PC-9 (cell line): ENCODE results near the gene ALG1.
A peak's percentile ranks its signal among the peaks of the same experiment; 100 is the strongest.

ENCODE experiments used
- CTCF ChIP-seq: fragments of 200-600 bp; sonication (generic); conservative IDR thresholded peaks from 2 replicates; pipeline ENCODE4 v1.6.1; 2017; ENCODE audit warnings: mixed run types, antibody characterized with exemption, mild to moderate bottlenecking, moderate library complexity
- EZH2 ChIP-seq: fragments of 200-600 bp; sonication (generic); IDR thresholded peaks from 2 replicates; pipeline ENCODE4 v1.8.0; 2017; ENCODE audit warnings: antibody characterized with exemption, low read depth

- TF ChIP-seq CTCF = 0 out of 2 replicates have a peak, but pooled peaks have one; percentile 40
- TF ChIP-seq EZH2 = no peak
These were observed 15.3 kb upstream of the ALG1 start for GRCh38 chr16:5056352-5056751.
